ENCODE data around the gene SH3BP5L.
"Not testable (repeated sequence)": the region's sequence is repeated elsewhere in the genome, so short reads cannot be mapped to it uniquely, and the experiment has no call there.

SH3BP5L gene

GRCh38 chr1:248810000-248810726 is 15.6 kb downstream of the SH3BP5L start:
- no peak for DNase-seq (ENCODE audit: low spot score)

DNA sequence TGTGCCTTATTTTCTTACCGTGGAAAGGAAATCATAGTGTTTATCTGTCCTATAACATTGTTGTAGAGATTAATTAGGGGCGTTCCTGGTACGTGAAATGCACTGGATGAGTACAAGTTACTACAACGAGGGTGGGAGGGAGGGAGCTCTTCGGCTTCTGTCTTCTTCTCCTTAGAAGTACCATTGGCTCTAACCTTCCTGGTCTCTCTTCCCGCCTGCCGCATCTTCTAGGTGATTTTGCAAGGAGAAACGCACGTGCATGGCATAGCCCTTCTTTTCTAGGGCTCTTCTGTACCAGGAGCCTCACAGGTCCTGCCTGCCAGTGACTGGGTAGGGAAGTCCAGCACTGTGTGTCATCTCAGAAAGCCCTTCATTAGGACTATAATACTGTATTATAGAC is 16.8 kb downstream of the SH3BP5L start:
- no peak for DNase-seq (ENCODE audit: low spot score)

DNA sequence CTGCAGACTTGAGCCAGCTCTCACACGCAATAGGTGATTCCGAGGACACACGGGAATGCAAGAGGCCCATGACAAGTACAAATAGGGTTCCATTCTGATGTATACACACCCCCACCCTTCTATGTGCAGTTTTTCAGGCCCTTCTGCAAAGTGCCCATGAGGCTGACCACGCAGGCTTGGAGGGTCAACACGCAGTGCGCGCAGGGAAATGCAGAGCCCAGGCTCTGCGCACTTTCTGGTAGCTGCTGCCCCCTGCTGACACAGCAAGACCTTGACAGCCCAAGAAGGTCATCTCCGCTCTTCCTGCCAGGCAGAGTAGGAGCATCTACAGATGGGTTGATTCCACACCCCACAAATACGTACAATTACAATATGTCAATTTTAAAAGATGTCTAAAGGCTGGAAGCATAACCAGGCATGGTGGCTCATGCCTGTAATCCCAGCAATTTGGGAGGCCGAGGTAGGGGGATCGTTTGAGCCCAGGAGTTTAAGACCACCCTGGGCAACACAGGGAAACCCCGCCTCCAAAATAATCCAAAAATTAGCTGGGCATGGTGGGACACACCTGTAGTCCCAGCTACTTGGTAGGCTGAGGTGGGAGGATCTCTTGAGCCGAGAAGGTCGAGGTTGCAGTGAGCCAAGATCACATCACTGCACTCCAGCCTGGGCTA is 18.5 kb downstream of the SH3BP5L start:
- DNase-seq (ENCODE audit: low spot score): no peak

DNA sequence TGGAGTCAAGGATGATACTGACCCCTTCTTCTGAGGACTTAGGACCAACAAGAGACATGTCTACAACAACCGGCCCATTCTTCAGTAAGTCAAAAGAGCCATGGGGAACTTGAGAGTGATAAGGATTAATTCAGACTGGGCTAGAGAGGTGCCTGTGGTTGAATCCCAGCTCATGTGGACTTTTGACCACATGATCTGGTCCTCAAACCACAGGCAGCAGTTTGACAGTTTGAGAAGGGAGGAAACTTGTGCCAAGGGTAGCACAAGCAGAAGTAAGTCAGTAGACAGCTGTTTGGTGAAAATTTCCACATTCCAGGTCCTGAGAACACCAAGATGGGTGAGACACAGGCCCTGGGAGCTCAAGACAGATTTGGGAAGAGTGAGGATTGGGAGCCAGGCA is 19.8 kb downstream of the SH3BP5L start:
- no peak for DNase-seq (ENCODE audit: low spot score)

- no peak for DNase-seq (ENCODE audit: low spot score)
Observed at GRCh38 chr1:248804771-248805681, 20.7 kb downstream of the SH3BP5L start.

DNA sequence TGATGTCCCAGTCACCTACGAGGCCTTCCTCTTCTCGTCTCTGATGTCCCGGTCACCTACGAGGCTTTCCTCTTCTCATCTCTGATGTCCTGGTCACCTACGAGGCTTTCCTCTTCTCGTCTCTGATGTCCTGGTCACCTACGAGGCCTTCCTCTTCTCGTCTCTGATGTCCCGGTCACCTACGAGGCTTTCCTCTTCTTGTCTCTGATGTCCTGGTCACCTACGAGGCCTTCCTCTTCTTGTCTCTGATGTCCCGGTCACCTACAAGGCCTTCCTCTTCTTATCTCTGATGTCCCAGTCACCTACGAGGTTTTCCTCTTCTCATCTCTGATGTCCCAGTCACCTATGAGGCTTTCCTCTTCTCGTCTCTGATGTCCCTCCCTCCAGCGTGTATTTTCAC is 22.2 kb downstream of the SH3BP5L start:
- DNase-seq (ENCODE audit: low spot score): not testable (repeated sequence)

- DNase-seq (ENCODE audit: low spot score): no peak
Observed at GRCh38 chr1:248802454-248802853, 23.3 kb downstream of the SH3BP5L start.

- DNase-seq (ENCODE audit: low spot score): no peak
Observed at GRCh38 chr1:248800459-248800858, 25.3 kb downstream of the SH3BP5L start.

DNA sequence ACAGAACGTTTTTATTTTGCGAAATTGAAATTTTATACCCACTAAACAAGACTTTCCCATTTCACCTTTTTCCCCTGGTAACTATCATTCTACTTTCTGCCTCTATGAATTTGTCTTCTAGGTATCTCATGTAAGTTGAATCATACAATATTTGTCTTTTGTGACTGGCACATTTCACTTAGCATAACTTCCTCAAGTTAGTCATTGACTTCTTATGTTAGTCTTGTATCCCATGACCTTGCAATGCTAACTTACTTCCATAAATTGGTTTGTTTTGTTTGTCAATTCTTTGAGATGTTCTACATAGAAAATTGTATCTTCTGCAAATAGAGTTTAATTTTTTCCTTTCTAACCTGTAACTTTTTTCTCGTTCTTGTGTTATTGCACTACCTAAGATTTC is 26.9 kb downstream of the SH3BP5L start:
- no peak for DNase-seq (ENCODE audit: low spot score)

DNA sequence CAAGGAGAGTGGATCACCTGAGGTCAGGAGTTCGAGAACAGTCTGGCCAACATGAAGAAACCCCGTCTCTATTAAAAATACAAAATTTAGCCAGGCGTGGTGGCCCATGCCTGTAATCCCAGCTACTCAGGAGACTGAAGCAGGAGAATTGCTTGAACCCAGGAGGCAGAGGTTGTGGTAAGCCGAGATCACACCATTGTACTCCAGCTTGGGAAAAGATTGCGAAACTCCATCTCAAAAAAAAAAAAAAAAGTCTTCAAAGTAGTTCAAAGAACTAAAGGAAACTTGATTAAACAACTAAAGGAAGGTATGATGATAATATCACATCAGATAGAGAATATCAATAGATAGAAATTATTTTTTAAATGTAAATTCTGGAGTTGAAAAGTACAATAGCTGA is 31.1 kb downstream of the SH3BP5L start:
- DNase-seq (ENCODE audit: low spot score): not testable (repeated sequence)

DNA sequence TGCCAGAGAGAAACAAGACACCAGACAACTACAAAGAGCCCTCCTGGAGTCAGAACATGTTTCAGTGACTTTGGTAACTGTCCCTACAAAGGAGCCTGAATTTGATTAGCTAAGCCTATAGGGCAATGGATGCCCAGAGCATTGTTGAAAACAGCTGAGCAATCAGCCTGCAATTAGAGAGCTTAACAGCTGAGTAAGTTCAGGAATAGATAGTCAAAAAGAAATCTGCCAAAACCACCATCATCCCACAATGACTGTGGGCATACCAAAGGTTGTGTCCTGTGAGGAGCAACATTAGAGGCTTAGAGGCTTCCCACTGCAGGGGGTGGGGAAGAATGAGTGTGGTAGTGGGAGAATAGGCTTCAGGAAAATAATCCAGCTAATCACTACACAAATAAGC is 32.1 kb downstream of the SH3BP5L start:
- no peak for DNase-seq (ENCODE audit: low spot score)

GRCh38 chr1:248792342-248792741 is 33.4 kb downstream of the SH3BP5L start:
- no peak for DNase-seq (ENCODE audit: low spot score)

- no peak for DNase-seq (ENCODE audit: low spot score)
Observed at GRCh38 chr1:248791010-248791409, 34.7 kb downstream of the SH3BP5L start.

GRCh38 chr1:248790456-248790855 is 35.3 kb downstream of the SH3BP5L start:
- no peak for DNase-seq (ENCODE audit: low spot score)

DNA sequence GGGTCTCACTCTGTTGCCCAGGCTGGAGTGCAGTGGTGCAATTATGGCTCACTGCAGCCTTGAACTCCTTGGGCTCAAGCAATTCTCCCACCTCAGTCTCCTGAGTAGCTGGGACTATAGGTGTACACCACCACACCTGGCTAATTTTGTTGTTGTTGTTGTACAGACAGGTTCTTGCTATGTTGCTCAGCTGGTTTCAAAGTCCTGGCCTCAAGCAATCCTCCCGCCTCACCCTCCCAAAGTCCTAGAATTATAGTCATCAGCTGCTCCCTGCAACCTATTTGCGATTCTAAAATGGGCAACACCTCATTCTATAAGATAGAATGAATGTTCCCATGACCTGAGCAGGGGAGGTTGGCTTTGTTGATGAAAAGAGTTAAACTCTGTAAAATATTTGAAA is 36.4 kb downstream of the SH3BP5L start:
- not testable (repeated sequence) for DNase-seq (ENCODE audit: low spot score)

- DNase-seq (ENCODE audit: low spot score): no peak
Observed at GRCh38 chr1:248788327-248788726, 37.4 kb downstream of the SH3BP5L start.

DNA sequence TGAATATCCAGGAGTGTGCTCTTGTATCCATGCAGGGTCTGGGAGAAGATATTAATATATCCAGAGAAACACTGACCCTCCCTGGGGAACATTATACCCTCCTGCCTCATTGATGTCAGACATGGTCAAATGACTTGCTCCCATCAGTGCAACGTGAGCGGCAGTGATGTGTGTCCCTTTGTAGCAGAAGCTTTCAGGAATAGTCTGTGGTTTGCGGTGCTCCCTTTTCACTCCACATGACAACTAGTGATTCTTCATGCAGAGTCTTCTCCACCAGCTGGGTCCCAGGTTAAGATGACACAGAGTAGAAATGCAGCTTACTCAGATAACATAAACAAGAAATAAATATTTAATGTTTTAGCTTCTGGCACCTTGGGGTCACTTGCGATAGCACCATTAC is 38.3 kb downstream of the SH3BP5L start:
- DNase-seq (ENCODE audit: low spot score): no peak

DNA sequence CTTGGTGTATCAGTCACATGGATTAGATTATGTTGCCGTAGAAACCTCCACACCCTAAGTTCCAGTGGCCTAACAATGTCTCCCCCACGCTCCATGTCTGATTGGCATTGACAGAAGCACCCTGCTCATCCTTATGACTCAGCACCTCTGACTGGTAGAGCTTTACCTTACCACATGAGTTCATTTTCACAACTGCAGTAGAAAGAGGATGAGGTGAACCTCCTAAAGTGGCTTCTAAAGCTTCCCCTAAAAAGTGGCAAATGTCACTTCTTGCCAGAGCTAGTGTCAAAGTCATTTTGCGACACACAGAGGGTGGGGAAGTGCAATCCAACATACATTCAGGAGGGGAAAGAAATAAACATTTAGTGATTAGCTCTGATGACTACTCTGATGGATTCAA is 39.6 kb downstream of the SH3BP5L start:
- no peak for DNase-seq (ENCODE audit: low spot score)

GRCh38 chr1:248783367-248783766 is 42.3 kb downstream of the SH3BP5L start:
- no peak for DNase-seq (ENCODE audit: low spot score)

DNA sequence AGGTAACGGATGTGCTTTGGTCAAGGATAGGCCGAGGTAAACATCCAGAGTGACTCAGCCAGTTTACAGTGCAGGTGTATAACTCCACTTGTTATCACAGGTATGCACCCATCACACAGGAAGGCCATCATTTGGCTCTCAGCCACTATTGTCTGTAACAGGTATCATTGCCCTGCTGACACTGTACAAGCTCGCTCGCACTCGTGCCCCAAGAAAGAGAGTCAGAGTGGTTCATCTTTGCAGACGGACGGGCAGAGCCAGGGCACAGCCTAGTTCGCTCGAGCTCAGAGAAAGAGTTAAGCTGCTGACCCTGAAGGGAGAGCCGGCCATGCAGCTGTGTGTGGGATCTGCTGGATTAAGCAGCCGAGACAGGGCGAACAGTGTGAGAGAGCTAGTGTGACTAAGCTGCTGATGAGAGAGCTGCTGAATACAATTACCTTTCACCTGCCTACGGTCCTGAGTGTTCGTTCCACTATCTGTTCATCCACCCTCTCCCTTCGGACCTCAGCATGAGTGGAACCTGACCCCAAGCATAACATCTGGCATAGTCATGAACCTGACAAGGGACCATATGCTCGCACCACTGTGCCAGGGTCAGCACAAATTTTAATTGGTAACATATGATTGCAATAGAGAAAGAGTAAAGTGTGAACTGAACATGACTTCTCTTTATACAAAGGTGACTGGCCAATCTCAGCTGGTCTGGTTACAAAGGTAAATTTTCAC is 43.1 kb downstream of the SH3BP5L start:
- no peak for DNase-seq (ENCODE audit: low spot score)

DNA sequence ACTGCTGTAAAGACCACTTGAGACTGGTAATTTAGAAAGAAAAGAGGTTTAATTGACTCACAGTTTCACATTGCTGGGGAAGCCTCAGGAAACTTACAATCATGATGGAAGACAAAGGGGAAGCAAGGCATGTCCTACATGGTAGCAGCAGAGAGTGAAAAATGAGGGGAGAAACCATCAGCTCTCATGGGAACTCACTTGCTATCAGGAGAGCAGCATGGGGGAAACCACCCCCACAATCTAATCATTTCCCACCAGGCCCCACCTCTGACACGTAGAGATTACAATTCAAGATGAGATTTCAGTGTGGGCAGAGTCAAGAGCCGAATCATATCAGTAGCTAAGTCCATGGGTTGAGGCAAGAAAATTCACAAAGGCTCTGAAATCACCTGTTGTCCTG is 46.4 kb downstream of the SH3BP5L start:
- DNase-seq (ENCODE audit: low spot score): no peak

- DNase-seq (ENCODE audit: low spot score): no peak
Observed at GRCh38 chr1:248778906-248779305, 46.8 kb downstream of the SH3BP5L start.

Data from left forelimb (tissue), 1 donor.